HepG2 (cell line): ENCODE data around the gene CHRNB1. TPM values are rescaled to one million over a fixed set of nuclear protein-coding genes. Genes with fewer than 3 reads are reported as not detected.

Experiments used
- CAMTA2 ChIP-seq: sonication (generic); formaldehyde crosslinking; IDR thresholded peaks from 2 replicates; pipeline ENCODE4 v1.4.0; 2020; ENCODE audit warnings: mild to moderate bottlenecking, missing genetic modification reagents, borderline replicate concordance
- EED ChIP-seq: sonication (generic); formaldehyde crosslinking; IDR thresholded peaks from 2 replicates; pipeline ENCODE4 v1.5.0; 2020; ENCODE audit warnings: mild to moderate bottlenecking, missing genetic modification reagents
- TCF7L2 ChIP-seq: IDR thresholded peaks from 2 replicates; pipeline ENCODE4 v1.6.1; 2011; ENCODE audit warnings: mild to moderate bottlenecking, low read depth, low read length, moderate library complexity
- ZNF180 ChIP-seq: sonication (generic); formaldehyde crosslinking; IDR thresholded peaks from 2 replicates; pipeline ENCODE4 v1.4.0; 2020; ENCODE audit warnings: low read depth, missing genetic modification reagents, borderline replicate concordance
- ZNF660 ChIP-seq: sonication (generic); formaldehyde crosslinking; IDR thresholded peaks from 2 replicates; pipeline ENCODE4 v1.5.1; 2020; ENCODE audit warnings: mild to moderate bottlenecking, low read depth, missing genetic modification reagents, borderline replicate concordance
- polyA plus RNA-seq, 8 experiments: library from polyadenylated mRNA; depleted of rRNA in 3 of 8; stranded (reverse) in 7 of 8; unstranded in 1 of 8; fragments of >200 nt; fragmentation: Illumina TruSeq in 4 of 8; extraction: Trizol in 4 of 8; gene quantifications; 2 replicates each; pipeline versions ENCODE4 v1.2.1 to v1.2.3, GENCODE V29; 2011 to 2016; ENCODE audit warnings: low read depth in 4 of 8, missing spikeins in 1 of 8, mixed read lengths in 1 of 8; ENCODE audit not compliant: insufficient read depth in 1 of 8
- total RNA-seq, 5 experiments: library from RNA; depleted of rRNA; stranded (reverse); fragments of >200 nt; fragmentation: Illumina TruSeq; extraction: Trizol; gene quantifications; 2 replicates each; pipeline ENCODE4 v1.2.3, GENCODE V29; 2016; ENCODE audit warnings: low read depth in 1 of 5
- TF ChIP-seq, protein P1 (sequence below): sonication (generic); formaldehyde crosslinking; IDR thresholded peaks from 2 replicates; pipeline ENCODE4 v1.5.0; 2020; ENCODE audit warnings: missing genetic modification reagents, mild to moderate bottlenecking, borderline replicate concordance
- TF ChIP-seq, protein P2 (sequence below): IDR thresholded peaks from 2 replicates; pipeline ENCODE4 v1.6.1; 2016; ENCODE audit warnings: missing compliant biosample characterization, missing genetic modification reagents, borderline replicate concordance
- TF ChIP-seq, protein P3 (sequence below): sonication (generic); formaldehyde crosslinking; IDR thresholded peaks from 2 replicates; pipeline ENCODE4 v1.8.1; 2022; ENCODE audit warnings: low read depth, mild to moderate bottlenecking, missing genetic modification reagents
- TF ChIP-seq, protein P4 (sequence below): sonication (generic); formaldehyde crosslinking; IDR thresholded peaks from 2 replicates; pipeline ENCODE4 v1.9.0; 2021; ENCODE audit warnings: missing genetic modification reagents, borderline replicate concordance

CHRNB1 gene
- total and polyA plus RNA-seq, 2 of the 13 experiments (the other 11 are each of a cell fraction or from before 2014, with no cell fraction given) = 5.4 to 33.7 TPM

DNA sequence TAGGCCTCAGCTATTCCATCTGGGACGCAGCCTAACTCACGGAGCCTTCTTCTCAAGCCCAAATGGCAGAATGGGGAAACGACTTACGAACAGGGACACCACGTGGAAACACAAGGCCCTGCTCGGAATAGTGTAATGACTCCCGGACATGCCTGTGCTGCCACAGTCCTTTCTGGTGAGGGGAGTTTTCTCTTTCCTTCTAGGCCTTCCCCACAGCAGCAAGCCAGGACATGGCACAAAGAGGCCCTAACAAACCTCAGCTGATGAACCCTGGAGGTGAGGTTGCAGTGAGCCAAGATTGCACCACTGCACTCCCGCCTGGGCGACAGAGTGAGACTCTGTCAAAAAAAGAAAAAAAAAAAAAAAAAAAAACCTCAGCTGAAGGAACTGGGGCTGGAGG, 19.2 kb downstream of the CHRNB1 start (continued):
- TF ChIP-seq, protein P1, sequence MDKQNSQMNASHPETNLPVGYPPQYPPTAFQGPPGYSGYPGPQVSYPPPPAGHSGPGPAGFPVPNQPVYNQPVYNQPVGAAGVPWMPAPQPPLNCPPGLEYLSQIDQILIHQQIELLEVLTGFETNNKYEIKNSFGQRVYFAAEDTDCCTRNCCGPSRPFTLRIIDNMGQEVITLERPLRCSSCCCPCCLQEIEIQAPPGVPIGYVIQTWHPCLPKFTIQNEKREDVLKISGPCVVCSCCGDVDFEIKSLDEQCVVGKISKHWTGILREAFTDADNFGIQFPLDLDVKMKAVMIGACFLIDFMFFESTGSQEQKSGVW (CRISPR knock-in tag) = no peak
- TF ChIP-seq ZNF180 = no peak
- TF ChIP-seq ZNF660 (CRISPR knock-in tag) = no peak
- TF ChIP-seq TCF7L2 = no peak
- no peak for TF ChIP-seq EED (CRISPR knock-in tag)
- TF ChIP-seq, protein P2, sequence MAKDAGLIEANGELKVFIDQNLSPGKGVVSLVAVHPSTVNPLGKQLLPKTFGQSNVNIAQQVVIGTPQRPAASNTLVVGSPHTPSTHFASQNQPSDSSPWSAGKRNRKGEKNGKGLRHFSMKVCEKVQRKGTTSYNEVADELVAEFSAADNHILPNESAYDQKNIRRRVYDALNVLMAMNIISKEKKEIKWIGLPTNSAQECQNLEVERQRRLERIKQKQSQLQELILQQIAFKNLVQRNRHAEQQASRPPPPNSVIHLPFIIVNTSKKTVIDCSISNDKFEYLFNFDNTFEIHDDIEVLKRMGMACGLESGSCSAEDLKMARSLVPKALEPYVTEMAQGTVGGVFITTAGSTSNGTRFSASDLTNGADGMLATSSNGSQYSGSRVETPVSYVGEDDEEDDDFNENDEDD (CRISPR knock-in tag) = no peak
- TF ChIP-seq, protein P3, sequence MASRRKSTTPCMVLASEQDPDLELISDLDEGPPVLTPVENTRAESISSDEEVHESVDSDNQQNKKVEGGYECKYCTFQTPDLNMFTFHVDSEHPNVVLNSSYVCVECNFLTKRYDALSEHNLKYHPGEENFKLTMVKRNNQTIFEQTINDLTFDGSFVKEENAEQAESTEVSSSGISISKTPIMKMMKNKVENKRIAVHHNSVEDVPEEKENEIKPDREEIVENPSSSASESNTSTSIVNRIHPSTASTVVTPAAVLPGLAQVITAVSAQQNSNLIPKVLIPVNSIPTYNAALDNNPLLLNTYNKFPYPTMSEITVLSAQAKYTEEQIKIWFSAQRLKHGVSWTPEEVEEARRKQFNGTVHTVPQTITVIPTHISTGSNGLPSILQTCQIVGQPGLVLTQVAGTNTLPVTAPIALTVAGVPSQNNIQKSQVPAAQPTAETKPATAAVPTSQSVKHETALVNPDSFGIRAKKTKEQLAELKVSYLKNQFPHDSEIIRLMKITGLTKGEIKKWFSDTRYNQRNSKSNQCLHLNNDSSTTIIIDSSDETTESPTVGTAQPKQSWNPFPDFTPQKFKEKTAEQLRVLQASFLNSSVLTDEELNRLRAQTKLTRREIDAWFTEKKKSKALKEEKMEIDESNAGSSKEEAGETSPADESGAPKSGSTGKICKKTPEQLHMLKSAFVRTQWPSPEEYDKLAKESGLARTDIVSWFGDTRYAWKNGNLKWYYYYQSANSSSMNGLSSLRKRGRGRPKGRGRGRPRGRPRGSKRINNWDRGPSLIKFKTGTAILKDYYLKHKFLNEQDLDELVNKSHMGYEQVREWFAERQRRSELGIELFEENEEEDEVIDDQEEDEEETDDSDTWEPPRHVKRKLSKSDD = no peak
- TF ChIP-seq, protein P4, sequence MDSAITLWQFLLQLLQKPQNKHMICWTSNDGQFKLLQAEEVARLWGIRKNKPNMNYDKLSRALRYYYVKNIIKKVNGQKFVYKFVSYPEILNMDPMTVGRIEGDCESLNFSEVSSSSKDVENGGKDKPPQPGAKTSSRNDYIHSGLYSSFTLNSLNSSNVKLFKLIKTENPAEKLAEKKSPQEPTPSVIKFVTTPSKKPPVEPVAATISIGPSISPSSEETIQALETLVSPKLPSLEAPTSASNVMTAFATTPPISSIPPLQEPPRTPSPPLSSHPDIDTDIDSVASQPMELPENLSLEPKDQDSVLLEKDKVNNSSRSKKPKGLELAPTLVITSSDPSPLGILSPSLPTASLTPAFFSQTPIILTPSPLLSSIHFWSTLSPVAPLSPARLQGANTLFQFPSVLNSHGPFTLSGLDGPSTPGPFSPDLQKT (CRISPR knock-in tag) = no peak
- no peak for TF ChIP-seq CAMTA2 (CRISPR knock-in tag)
